ENCODE measurements around the gene LCP1. TPM values are rescaled to one million over a fixed set of nuclear protein-coding genes. Genes with fewer than 3 reads are reported as not detected.

The LCP1 gene
- total and polyA plus RNA-seq, 2 of the 13 experiments (the other 11 are each of a cell fraction or from before 2014, with no cell fraction given): 1.6 TPM

DNA sequence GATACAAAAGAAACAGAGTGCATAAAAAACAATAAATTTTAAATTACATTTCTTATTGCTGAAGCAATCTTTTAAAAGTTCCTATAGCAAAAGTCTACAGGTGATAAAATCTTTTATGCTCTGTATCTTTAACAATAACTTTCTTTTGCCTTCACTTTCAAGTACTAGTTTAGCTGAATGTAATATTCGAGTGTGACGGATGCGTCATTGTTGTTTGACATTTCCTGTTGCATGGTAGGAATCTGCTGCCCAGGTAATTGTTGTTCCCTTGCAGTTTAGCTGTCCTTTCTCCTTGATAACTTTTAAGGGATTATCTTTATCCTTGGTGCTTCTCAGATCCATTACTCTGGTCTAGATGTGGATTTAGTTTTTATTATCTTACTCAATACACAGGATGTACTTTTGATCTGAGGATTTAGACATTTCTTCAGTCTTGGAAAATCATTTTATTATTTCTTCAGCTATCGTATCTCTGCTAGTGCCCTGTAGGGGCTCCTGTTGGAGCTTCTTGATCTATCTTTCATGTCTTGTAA is 75.1 kb downstream of the LCP1 start (continued):
- TF ChIP-seq, protein P1, sequence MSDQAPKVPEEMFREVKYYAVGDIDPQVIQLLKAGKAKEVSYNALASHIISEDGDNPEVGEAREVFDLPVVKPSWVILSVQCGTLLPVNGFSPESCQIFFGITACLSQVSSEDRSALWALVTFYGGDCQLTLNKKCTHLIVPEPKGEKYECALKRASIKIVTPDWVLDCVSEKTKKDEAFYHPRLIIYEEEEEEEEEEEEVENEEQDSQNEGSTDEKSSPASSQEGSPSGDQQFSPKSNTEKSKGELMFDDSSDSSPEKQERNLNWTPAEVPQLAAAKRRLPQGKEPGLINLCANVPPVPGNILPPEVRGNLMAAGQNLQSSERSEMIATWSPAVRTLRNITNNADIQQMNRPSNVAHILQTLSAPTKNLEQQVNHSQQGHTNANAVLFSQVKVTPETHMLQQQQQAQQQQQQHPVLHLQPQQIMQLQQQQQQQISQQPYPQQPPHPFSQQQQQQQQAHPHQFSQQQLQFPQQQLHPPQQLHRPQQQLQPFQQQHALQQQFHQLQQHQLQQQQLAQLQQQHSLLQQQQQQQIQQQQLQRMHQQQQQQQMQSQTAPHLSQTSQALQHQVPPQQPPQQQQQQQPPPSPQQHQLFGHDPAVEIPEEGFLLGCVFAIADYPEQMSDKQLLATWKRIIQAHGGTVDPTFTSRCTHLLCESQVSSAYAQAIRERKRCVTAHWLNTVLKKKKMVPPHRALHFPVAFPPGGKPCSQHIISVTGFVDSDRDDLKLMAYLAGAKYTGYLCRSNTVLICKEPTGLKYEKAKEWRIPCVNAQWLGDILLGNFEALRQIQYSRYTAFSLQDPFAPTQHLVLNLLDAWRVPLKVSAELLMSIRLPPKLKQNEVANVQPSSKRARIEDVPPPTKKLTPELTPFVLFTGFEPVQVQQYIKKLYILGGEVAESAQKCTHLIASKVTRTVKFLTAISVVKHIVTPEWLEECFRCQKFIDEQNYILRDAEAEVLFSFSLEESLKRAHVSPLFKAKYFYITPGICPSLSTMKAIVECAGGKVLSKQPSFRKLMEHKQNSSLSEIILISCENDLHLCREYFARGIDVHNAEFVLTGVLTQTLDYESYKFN (CRISPR knock-in tag; conservative IDR thresholded peaks at IDR 0.05): no peak
- TF ChIP-seq BRD4 (CRISPR knock-in tag; IDR thresholded peaks at IDR 0.05) (no peak), ZNF441 (CRISPR knock-in tag; IDR thresholded peaks at IDR 0.05; ENCODE audit: borderline replicate concordance) (no peak), ZNF224 (CRISPR knock-in tag; IDR thresholded peaks at IDR 0.05) (no peak), SUZ12 (IDR thresholded peaks at IDR 0.05; ENCODE audit: low read depth, low read length) (no peak), NFE2L2 (IDR thresholded peaks at IDR 0.05; ENCODE audit: low read length) (no peak), ZNF678 (CRISPR knock-in tag; IDR thresholded peaks at IDR 0.05) (no peak)
- TF ChIP-seq, protein P2, sequence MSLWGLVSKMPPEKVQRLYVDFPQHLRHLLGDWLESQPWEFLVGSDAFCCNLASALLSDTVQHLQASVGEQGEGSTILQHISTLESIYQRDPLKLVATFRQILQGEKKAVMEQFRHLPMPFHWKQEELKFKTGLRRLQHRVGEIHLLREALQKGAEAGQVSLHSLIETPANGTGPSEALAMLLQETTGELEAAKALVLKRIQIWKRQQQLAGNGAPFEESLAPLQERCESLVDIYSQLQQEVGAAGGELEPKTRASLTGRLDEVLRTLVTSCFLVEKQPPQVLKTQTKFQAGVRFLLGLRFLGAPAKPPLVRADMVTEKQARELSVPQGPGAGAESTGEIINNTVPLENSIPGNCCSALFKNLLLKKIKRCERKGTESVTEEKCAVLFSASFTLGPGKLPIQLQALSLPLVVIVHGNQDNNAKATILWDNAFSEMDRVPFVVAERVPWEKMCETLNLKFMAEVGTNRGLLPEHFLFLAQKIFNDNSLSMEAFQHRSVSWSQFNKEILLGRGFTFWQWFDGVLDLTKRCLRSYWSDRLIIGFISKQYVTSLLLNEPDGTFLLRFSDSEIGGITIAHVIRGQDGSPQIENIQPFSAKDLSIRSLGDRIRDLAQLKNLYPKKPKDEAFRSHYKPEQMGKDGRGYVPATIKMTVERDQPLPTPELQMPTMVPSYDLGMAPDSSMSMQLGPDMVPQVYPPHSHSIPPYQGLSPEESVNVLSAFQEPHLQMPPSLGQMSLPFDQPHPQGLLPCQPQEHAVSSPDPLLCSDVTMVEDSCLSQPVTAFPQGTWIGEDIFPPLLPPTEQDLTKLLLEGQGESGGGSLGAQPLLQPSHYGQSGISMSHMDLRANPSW (CRISPR knock-in tag; IDR thresholded peaks at IDR 0.05; ENCODE audit: borderline replicate concordance): no peak
- TF ChIP-seq, protein P3, sequence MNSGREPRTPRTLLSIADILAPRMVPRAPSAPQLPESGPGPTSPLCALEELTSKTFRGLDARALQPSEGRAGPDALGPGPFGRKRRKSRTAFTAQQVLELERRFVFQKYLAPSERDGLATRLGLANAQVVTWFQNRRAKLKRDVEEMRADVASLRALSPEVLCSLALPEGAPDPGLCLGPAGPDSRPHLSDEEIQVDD (CRISPR knock-in tag; IDR thresholded peaks at IDR 0.05; ENCODE audit: borderline replicate concordance): no peak
- TF ChIP-seq, protein P4, sequence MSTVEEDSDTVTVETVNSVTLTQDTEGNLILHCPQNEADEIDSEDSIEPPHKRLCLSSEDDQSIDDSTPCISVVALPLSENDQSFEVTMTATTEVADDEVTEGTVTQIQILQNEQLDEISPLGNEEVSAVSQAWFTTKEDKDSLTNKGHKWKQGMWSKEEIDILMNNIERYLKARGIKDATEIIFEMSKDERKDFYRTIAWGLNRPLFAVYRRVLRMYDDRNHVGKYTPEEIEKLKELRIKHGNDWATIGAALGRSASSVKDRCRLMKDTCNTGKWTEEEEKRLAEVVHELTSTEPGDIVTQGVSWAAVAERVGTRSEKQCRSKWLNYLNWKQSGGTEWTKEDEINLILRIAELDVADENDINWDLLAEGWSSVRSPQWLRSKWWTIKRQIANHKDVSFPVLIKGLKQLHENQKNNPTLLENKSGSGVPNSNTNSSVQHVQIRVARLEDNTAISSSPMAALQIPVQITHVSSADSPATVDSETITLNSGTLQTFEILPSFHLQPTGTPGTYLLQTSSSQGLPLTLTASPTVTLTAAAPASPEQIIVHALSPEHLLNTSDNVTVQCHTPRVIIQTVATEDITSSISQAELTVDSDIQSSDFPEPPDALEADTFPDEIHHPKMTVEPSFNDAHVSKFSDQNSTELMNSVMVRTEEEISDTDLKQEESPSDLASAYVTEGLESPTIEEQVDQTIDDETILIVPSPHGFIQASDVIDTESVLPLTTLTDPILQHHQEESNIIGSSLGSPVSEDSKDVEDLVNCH (CRISPR knock-in tag; IDR thresholded peaks at IDR 0.05): no peak
- TF ChIP-seq, protein P5, sequence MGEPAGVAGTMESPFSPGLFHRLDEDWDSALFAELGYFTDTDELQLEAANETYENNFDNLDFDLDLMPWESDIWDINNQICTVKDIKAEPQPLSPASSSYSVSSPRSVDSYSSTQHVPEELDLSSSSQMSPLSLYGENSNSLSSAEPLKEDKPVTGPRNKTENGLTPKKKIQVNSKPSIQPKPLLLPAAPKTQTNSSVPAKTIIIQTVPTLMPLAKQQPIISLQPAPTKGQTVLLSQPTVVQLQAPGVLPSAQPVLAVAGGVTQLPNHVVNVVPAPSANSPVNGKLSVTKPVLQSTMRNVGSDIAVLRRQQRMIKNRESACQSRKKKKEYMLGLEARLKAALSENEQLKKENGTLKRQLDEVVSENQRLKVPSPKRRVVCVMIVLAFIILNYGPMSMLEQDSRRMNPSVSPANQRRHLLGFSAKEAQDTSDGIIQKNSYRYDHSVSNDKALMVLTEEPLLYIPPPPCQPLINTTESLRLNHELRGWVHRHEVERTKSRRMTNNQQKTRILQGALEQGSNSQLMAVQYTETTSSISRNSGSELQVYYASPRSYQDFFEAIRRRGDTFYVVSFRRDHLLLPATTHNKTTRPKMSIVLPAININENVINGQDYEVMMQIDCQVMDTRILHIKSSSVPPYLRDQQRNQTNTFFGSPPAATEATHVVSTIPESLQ (CRISPR knock-in tag; conservative IDR thresholded peaks at IDR 0.05): no peak
- TF ChIP-seq, protein P6, sequence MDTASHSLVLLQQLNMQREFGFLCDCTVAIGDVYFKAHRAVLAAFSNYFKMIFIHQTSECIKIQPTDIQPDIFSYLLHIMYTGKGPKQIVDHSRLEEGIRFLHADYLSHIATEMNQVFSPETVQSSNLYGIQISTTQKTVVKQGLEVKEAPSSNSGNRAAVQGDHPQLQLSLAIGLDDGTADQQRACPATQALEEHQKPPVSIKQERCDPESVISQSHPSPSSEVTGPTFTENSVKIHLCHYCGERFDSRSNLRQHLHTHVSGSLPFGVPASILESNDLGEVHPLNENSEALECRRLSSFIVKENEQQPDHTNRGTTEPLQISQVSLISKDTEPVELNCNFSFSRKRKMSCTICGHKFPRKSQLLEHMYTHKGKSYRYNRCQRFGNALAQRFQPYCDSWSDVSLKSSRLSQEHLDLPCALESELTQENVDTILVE (CRISPR knock-in tag; IDR thresholded peaks at IDR 0.05): no peak
